Measurements from ENCODE around the gene BRD4.
A peak's percentile ranks its signal among the peaks of the same experiment; 100 is the strongest.
"Not testable (repeated sequence)": the region's sequence is repeated elsewhere in the genome, so short reads cannot be mapped to it uniquely, and the experiment has no call there.

BRD4 gene

GRCh38 chr19:15363048-15363447 is 30.7 kb upstream of the BRD4 start:
- DNase-seq, result not testable (repeated sequence)

GRCh38 chr19:15360015-15360414 is 27.7 kb upstream of the BRD4 start:
- DNase-seq, result not testable (repeated sequence)

GRCh38 chr19:15358918-15359317 is 26.6 kb upstream of the BRD4 start:
- peak in 6 of 56 donors; percentile 11 to 46 (median 20) for DNase-seq

DNA sequence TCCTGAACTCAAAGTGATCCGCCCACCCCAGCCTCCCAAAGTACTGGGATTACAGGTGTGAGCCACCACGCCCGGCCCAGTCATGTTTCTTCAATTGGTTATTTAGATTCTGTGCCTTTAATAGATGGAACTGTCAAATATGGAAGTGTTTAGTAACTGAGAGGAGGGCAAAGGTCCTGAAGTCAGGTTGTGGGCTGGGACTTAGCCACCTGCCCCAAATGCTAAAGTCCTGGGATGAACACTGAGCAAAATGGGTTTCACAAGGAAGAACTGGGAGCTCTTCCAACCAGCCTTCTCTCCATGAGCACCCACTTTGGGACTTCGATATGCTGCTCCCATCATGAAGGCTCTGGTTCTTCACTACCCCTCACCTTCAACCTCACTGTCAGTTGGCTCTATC is 25.6 kb upstream of the BRD4 start:
- no peak for DNase-seq

DNA sequence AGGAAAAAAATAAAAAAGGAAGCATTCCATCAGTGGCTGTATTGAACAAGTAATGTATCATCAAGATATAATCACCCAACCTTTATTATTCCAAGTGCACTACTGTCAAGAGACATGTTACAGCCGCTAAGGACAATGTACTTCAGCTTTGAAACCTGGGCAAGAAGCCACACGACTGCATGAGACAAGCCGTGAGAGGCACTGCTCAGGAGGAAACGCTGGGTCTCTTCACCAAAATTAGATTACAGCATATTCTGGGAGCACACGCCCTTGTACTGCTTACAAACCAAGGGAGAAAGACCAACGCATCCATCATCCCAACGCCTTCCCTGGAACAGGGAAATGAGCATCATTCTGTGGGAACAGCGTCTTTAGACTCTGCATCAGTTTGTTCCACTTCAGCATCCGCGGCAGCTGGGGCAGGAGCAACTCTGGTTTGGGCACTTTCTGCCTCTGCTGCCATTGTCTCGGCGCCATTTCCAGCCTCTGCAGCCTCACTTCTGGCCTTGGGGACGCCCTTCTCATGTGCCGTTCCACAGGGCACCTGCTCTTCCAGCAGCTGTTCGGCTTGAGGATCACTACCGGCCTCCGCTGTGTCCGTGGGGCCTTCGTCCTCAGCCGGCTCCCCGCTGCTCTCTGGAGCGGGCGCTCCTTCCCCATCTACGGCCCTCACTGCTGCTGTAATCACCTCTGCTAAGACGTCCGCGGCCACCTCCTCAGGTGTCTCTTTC is 22.4 kb upstream of the BRD4 start:
- no peak for DNase-seq

DNA sequence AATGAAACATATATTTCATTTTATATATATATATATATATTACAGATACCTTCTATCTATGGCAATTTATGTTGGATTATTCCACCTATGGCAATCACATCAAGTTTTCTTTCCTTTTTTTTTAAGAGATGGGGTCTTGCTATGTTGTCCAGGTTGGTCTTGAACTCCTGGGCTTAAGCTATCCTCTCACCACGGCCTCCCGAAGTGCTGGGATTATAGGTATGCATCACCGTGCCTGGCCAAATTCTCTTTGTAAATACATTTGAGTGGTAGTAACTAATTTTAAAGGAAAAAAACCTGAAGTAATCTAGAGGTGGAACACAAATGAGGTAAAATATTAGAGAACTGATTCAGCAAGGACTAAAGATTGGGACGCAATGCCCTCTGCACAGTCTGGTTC is 21.6 kb upstream of the BRD4 start:
- no peak for DNase-seq

GRCh38 chr19:15352535-15352934 is 20.2 kb upstream of the BRD4 start:
- not testable (repeated sequence) for DNase-seq

GRCh38 chr19:15341328-15341727 is 9.0 kb upstream of the BRD4 start:
- DNase-seq, result not testable (repeated sequence)

GRCh38 chr19:15340086-15340485 is 7.7 kb upstream of the BRD4 start:
- no peak for DNase-seq

DNA sequence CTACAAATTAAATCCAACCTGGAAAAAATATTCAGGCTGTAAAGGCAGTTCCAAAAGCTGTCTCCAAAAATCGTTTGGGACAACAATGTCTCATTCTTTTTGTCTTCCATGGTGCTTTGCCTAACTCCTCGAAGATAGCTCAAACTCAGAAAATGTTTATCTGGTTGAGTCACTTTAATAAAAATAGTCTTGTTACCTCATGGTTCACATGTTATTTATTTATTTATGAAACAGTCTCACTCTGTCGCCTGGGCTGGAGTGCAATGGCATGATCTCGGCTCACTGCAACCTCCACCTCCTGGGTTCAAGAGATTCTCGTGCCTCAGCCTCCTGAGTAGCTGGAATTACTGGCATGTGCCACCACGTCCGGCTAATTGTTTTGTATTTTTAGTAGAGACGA is 4.9 kb upstream of the BRD4 start:
- DNase-seq, result no peak

DNA sequence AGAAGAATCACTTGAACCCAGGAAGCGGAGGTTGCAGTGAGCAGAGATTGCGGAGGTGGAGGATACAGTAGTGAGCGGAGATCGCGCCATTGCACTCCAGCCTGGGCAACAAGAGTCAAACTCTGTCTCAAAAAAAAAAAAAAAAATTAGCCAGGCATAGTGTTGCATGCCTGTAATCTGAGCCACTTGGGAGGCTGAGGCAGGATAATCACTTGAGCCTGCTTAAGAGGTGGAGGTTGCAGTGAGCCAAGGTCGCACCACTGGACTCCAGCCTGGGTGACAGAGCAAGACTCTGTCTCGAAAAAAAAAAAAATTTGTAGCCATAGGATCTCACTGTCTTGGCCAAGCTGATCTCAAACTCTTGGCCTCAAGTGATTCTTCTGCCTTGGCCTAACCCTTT is 3.7 kb upstream of the BRD4 start:
- DNase-seq, result not testable (repeated sequence)

- DNase-seq, result peak in 38 of 56 donors; percentile 7 to 78 (median 39)
Observed at GRCh38 chr19:15331419-15332310, 674 bp downstream of the BRD4 start.

GRCh38 chr19:15330801-15331418 is 1.4 kb downstream of the BRD4 start:
- peak in 2 of 56 donors; percentile 9 to 26 for DNase-seq

- DNase-seq, result no peak
Observed at GRCh38 chr19:15328312-15328711, 4.0 kb downstream of the BRD4 start.

GRCh38 chr19:15324791-15325519 is 7.4 kb downstream of the BRD4 start:
- no peak for DNase-seq

DNA sequence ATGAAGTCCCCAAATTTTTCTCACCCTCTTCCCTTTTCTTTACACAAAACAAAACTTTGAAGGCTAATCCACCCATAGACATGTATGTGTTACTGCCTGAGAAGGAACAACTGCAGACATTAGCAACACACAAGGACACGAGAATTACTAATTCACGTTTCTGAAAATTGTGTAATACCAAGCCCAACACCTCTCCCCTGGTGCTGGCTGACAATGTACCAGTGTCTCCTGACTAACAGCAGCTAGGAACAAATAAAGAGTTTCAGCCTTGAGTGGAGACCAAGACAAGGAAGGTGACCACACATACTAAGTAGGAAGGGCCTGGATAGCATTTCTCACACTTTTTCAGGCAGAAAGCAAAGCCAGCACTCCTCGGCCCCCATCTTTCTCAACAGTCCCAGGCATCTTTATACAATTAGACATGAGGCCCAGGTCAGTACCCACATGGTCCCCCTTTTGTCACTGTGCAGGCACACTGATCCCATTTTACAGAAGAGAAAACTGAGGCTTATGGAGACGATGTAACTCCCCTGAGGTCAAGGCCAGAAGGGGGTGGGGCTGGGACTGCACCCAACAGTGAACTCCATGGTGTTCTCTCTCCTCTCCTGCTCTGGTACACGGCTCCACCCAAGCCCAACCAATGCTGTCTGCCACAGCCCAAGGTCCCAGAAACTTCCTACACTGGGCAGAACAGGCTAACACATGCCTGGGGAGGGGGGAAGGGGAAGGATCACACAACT is 8.7 kb downstream of the BRD4 start:
- peak in 2 of 56 donors; percentile 2 to 8 for DNase-seq

DNA sequence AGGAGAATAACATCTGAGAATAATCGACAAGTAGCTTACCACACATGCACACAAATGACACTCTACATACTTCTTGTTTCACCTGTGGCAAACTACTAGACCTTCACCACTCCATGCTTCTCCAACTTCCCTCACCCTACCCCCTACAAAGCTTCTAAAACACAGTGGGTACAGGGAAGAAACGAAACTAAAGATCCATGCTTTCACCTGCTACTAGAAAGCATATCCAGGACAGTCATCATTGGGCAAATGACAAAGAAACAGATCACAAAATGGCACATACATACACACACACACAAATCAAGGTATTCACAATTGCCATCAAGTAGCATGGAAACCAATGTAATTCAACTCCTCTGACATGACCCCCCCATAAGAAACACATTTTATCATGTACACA is 10.6 kb downstream of the BRD4 start:
- no peak for DNase-seq

- DNase-seq, result no peak
Observed at GRCh38 chr19:15320116-15320515, 12.2 kb downstream of the BRD4 start.

- DNase-seq, result no peak
Observed at GRCh38 chr19:15318241-15318691, 14.1 kb downstream of the BRD4 start.

DNA sequence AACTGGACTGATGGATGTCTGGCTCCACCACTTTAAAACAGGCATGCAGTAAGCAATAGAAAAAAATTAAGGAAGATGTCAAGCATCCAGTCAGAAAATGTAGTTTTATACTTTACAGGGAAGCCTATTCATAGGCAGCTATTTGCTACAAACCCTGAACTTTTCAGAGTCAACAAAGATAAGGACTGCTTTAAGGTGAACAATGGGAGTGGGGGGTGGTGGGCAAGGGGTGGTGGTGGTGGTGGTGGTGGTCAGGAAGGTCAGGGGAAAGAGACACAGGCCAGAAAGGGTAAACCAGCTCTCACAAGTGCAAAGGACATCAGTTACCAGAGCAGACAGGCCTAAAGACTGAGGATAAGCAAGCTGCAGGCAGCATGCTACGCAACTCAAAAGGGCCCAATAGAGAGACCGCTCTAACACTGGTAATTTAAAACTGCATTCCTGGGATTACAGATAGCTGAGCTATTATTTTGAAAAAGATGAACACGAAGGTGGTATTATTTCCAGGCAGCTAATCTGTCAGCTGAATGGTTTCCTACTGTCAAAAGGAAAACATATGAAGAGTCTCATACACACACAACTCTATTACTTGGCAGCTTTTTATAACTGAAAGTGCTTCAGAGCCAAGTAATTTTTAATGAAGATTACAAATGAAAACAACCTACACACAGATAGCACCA is 14.8 kb downstream of the BRD4 start:
- DNase-seq, result no peak

Data from nucleus accumbens (tissue), 56 donors.